OCI-LY7 (cell line): ENCODE results near the gene LLGL1. TPM values are rescaled to one million over a fixed set of nuclear protein-coding genes. Genes with fewer than 3 reads are reported as not detected.

ENCODE experiments used
- BruUV-seq: library from RNA; stranded (reverse); fragments of 400-500 nt; replicated peaks from 2 replicates; lab custom pipeline; 2021; lab: Mats Ljungman, UMichigan
- CTCF ChIA-PET: fragments of 300-600 bp; sonication (Branson Sonifier 250); formaldehyde crosslinking; loops from one replicate; lab custom pipeline; 2022; ENCODE audit warnings: antibody characterized with exemption; ENCODE audit not compliant: unreplicated experiment; lab: Charles Lee
- POLR2A ChIA-PET: fragments of 300-600 bp; sonication (Branson Sonifier 250); formaldehyde crosslinking; loops from one replicate; lab custom pipeline; 2022; ENCODE audit warnings: antibody characterized with exemption; lab: Charles Lee
- DNase-seq: peaks from one replicate; pipeline ENCODE4 v3.0.0-alpha.2; 2015; ENCODE audit warnings: low spot score
- H2AFZ ChIP-seq: fragments of 200-600 bp; sonication (generic), shearing (Covaris generic); 2 replicates; pipeline ENCODE4 v1.6.1; 2014; ENCODE audit warnings: mild to moderate bottlenecking, antibody characterized with exemption, low read length, moderate library complexity
- H3K27ac ChIP-seq: fragments of 200-600 bp; sonication (generic); 2 replicates; pipeline ENCODE4 v1.5.1; 2014; ENCODE audit warnings: mixed run types, low read depth, mild to moderate bottlenecking, moderate library complexity, low read length, inconsistent platforms; ENCODE audit not compliant: poor library complexity, severe bottlenecking
- H3K36me3 ChIP-seq: fragments of 200-600 bp; sonication (generic); 2 replicates; pipeline ENCODE4 v1.6.1; 2014; ENCODE audit warnings: mild to moderate bottlenecking, antibody characterized with exemption, low read length, moderate library complexity, mixed read lengths; ENCODE audit not compliant: insufficient read depth
- H3K4me1 ChIP-seq: fragments of 200-600 bp; sonication (generic); 2 replicates; pipeline ENCODE4 v1.5.1; 2014; ENCODE audit warnings: mild to moderate bottlenecking, low read length; ENCODE audit not compliant: insufficient read depth, poor library complexity, severe bottlenecking
- H3K4me2 ChIP-seq: fragments of 200-600 bp; sonication (generic); 2 replicates; pipeline ENCODE4 v1.6.1; 2014; ENCODE audit warnings: mild to moderate bottlenecking, low read length
- H3K4me3 ChIP-seq: fragments of 200-600 bp; sonication (generic); 2 replicates; pipeline ENCODE4 v1.5.1; 2014; ENCODE audit warnings: mild to moderate bottlenecking, low read depth, low read length; ENCODE audit not compliant: poor library complexity, severe bottlenecking
- H3K79me2 ChIP-seq: fragments of 200-600 bp; sonication (generic); 2 replicates; pipeline ENCODE4 v1.6.1; 2016; ENCODE audit warnings: low read depth, mild to moderate bottlenecking, low read length, moderate library complexity, mixed read lengths; ENCODE audit not compliant: insufficient read depth
- H3K9me2 ChIP-seq: fragments of 200-600 bp; sonication (generic); 2 replicates; pipeline ENCODE4 v1.6.1; 2016; ENCODE audit warnings: mild to moderate bottlenecking, low read length, mixed read lengths; ENCODE audit not compliant: insufficient read depth
- H3K9me3 ChIP-seq: fragments of 200-600 bp; sonication (generic); 2 replicates; pipeline ENCODE4 v1.6.1; 2014; ENCODE audit warnings: mild to moderate bottlenecking, mixed run types, low read length, mixed read lengths
- H4K20me1 ChIP-seq: fragments of 200-600 bp; sonication (generic); 2 replicates; pipeline ENCODE4 v1.6.1; 2014; ENCODE audit warnings: mild to moderate bottlenecking, antibody characterized with exemption, low read length, moderate library complexity, mixed read lengths; ENCODE audit not compliant: insufficient read depth
- CTCF ChIP-seq: fragments of 200-600 bp; sonication (generic); conservative IDR thresholded peaks from 2 replicates; pipeline ENCODE4 v1.5.1; 2014; ENCODE audit warnings: mild to moderate bottlenecking, antibody characterized with exemption, low read length, moderate library complexity, mixed read lengths
- EZH2phosphoT487 ChIP-seq: fragments of 200-600 bp; sonication (generic); IDR thresholded peaks from 2 replicates; pipeline ENCODE4 v1.6.1; 2018; ENCODE audit warnings: low read depth, borderline replicate concordance, mild to moderate bottlenecking, mixed run types, antibody characterized with exemption, low read length, moderate library complexity, mixed read lengths
- intact Hi-C: fragments of 100-400 bp; cut with micrococcal nuclease; formaldehyde crosslinking; loops from one replicate; pipeline ENCODE4 v1.10.0; 2022; ENCODE audit not compliant: unreplicated experiment
- total RNA-seq, 2 experiments: library from RNA; depleted of rRNA in 1 of 2; stranded (reverse); fragments of >200 nt in 1 of 2; shearing (Covaris generic) in 1 of 2; gene quantifications; 2 replicates each; pipeline ENCODE4 v1.2.3, GENCODE V29; 2014 to 2022

The LLGL1 gene
- total RNA-seq, 2 experiments from 2014 or later = 14.1 to 19.9 TPM

GRCh38 chr17:18241229-18241871 is 15.9 kb downstream of the LLGL1 start:
- no peaks in the 10 kb centered on the region for H3K4me1 ChIP-seq
- no TSS peak for BruUV-seq
- no peak overlapping the region for H3K4me2 ChIP-seq
- H3K9me3 ChIP-seq = no peaks in the 10 kb centered on the region
- H2AFZ ChIP-seq = no peak overlapping the region
- H3K9me2 ChIP-seq = no peaks in the 10 kb centered on the region
- no peak overlapping the region for H3K4me3 ChIP-seq
- no peaks in the 10 kb centered on the region for H3K79me2 ChIP-seq
- no peak overlapping the region for H3K27ac ChIP-seq
- DNase-seq = no peak
- no peak for TF ChIP-seq CTCF
- no peak for TF ChIP-seq EZH2phosphoT487
- POLR2A ChIA-PET = no interaction called here
- intact Hi-C loops = no loop called here
- CTCF ChIA-PET = no interaction called here
- peaks cover 17% of the 10 kb centered on the region; the same call in 1 of the 2 replicates for H3K36me3 ChIP-seq
- H4K20me1 ChIP-seq = no peaks in the 10 kb centered on the region

- BruUV-seq = TSS peak; percentile 93
- H3K36me3 ChIP-seq = peaks cover 45% of the 10 kb centered on the region; the same call in 1 of the 2 replicates
- POLR2A ChIA-PET = no interaction called here
Observed at GRCh38 chr17:18245038-18245776, 19.8 kb downstream of the LLGL1 start.

More at GRCh38 chr17:18245038-18245776, 19.8 kb downstream of the LLGL1 start:
- intact Hi-C loops = loop anchor here (5.0 kb wide), 1 partner anchor 72 kb away; the partner anchor contains the start of gene SMCR8
- Histone ChIP-seq H3K4me3 (no peak overlapping the region), H3K9me2 (no peaks in the 10 kb centered on the region), H3K4me1 (no peaks in the 10 kb centered on the region), H4K20me1 (no peaks in the 10 kb centered on the region), H3K27ac (no peak overlapping the region), H3K4me2 (no peak overlapping the region), H3K79me2 (no peaks in the 10 kb centered on the region), H3K9me3 (no peaks in the 10 kb centered on the region), H2AFZ (no peak overlapping the region)
- DNase-seq = no peak
- TF ChIP-seq CTCF (no peak), EZH2phosphoT487 (no peak)
- CTCF ChIA-PET = no interaction called here
